ENCODE results near the gene SLC25A19.
"Not testable (repeated sequence)": the region's sequence is repeated elsewhere in the genome, so short reads cannot be mapped to it uniquely, and the experiment has no call there.

SLC25A19 gene

GRCh38 chr17:75301049-75301448, 11.8 kb upstream of the SLC25A19 start:
- DNase-seq, result no peak

- DNase-seq, result no peak
These were observed 11.0 kb upstream of the SLC25A19 start for GRCh38 chr17:75300280-75300679.

GRCh38 chr17:75295201-75296158, 6.2 kb upstream of the SLC25A19 start:
- no peak for DNase-seq

- not testable (repeated sequence) for DNase-seq
These were observed 3.7 kb upstream of the SLC25A19 start for GRCh38 chr17:75292810-75293448.

DNA sequence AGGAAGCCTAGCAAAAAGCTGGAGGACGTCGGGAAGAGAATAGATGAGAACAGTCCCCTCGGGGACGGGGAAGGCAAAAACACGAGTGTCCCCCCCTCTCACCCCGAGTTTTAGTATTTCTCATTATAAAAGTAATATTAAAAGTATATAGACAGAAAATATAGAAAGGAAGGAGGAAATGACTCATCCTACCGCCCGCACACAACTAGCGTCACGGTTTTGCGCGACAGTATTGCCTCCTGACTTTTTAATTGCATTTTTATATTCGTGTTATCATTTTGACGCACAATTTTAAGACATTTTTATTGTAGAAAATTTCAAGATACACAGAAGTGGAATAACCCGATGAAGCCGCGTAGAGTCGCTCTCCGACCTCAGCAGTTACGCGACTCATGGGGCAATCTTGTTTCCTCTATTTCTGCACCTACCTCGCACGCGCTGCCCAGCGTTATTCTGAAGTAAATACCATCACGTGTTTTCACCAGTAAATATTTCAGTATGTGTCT, 652 bp upstream of the SLC25A19 start:
- DNase-seq, result no peak

- DNase-seq, result no peak
These were observed 491 bp downstream of the SLC25A19 start for GRCh38 chr17:75288770-75289114.

GRCh38 chr17:75288359-75288758, 874 bp downstream of the SLC25A19 start:
- no peak for DNase-seq

DNA sequence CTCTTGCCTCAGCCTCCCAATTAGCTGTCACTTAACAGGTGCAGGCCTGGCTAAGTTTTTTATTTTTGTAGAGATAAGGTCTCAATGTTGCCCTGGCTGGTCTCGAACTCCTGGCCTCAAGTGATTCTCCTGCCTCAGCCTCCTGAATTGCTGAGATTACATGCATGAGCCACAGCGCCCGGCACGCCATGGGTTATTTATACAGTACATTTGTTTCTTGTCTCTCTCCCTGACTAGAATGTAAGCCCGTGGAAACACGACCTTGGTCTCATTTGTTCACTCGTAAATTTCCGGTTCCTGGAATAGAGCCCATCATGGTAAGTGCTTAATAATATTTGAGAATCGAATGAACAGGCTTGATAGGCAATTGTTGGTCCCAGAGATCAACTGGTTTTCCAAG, 2.0 kb downstream of the SLC25A19 start:
- no peak for DNase-seq

DNA sequence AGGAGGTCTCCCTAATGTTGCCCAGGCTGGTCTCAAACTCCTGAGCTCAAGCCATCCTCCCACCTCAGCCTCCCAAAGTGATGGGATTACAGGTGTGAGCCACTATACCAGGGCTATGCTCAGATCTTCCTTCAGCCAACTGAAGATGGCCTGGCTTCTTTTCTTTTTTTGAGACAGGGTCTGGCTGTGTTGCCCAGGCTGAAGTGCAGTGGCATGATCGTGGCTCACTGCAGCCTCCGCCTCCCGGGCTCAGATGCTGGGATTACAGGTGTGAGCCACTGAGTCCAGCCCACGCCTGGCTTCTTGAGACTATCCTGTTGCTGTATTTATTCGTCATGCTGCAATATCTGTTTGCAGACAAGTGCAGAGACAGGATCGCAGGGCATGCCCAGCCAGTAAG, 4.1 kb downstream of the SLC25A19 start:
- DNase-seq, result no peak

DNA sequence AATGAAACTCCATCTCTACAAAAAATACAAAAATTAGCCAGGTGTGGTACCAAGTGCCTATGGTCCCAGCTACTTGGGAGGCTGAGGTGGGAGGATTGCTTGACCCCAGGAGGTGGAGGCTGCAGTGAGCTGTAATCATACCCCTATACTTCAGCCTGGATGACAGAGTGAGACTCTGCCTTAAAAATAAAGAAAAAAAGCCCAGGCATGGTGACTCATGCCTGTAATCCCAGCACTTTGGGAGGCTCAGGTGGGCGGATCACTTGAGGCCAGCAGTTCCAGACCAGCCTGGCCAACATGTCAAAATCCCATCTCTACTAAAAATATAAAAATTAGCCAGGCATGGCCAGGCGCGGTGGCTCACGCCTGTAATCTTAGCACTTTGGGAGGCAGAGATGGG, 9.0 kb downstream of the SLC25A19 start:
- not testable (repeated sequence) for DNase-seq

GRCh38 chr17:75277664-75278071, 11.6 kb downstream of the SLC25A19 start:
- DNase-seq, result no peak

DNA sequence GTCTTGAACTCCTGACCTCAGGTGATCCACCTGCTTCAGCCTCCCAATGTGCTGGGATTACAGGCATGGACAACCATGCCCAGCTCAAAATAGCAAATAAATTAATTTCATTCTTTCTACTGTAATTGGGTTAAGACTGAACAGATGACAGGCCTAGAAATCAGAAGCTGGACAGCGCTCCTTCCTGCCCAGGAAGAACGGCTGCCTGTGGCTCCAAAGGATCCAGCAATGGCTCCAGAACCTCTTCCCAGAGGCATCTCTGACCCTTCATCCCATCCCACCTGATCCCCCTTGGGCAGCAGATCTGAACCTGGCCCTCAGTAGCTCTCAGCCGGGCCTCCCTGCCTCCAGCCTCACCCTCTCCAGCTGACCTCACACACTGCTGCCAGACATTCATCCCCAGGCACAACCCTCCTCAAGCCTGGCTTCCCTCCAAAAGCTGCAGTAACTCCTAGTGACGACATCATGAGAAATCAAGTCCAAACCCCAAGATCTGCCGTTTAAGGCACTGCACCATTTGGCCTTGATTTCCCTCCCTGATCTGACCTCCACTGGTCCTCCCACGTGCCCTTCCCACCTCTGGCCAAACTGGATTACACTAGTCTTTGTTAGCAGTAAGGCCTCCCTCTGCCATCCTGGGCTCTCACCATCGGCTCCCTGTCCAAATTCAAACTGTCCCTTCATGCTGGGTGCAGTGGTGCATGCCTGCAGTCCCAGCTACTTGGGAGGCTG, 15.1 kb downstream of the SLC25A19 start:
- no peak for DNase-seq

- DNase-seq, result no peak
These were observed 16.4 kb downstream of the SLC25A19 start for GRCh38 chr17:75272848-75273184.

DNA sequence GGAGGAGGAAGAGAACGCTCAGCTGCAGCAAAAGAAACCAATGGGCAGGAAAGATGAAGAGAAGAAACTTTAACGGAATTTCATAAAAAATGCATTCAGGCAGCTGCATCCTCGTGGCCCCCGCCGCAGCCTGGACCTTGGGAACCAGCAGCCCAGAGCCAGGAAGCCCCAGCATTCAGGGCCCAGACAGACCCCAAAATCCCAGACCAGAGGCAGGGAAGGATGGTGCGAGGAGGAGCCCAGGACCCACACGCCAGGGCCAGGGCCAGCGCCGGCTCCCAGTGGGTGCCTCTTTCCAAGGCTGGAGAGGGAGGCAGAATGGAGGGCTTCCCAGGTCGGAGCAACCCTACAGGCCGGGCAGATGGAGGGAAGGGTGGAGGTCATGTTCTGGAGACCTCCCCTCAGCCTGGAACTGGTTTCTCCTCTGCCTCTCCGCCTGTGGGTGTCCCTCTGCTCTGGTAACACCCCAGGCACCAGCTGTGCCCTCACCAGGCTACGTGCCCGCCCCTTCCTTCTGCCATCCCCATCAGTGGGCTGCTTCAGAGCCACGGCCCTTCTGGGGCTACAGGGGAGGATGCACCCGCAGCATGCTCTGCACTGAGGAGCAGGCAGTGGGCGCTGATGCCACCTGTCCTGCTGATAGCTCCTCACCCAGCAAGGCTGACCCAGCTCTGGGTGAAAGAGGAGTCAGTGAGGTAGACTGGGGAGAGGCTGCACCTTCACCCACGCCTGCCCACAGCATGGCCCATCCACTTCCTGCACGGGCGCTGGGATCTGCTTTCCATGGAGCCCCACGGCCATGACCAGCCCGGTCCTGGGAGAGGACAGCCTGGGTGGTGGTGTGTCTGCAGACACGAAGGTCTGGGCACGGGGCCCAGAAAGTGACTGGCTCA, 17.0 kb downstream of the SLC25A19 start:
- no peak for DNase-seq

- DNase-seq, result no peak
These were observed 17.8 kb downstream of the SLC25A19 start for GRCh38 chr17:75271233-75271954.

- DNase-seq, result no peak
These were observed 18.3 kb downstream of the SLC25A19 start, which contains the start of gene MIF4GD for GRCh38 chr17:75270966-75271232. TSS of gene MIF4GD (minus strand) at chr17:75271231. CDS start at chr17:75270195, 1,036 bp downstream.

GRCh38 chr17:75270218-75270965, 18.8 kb downstream of the SLC25A19 start:
- no peak for DNase-seq

DNA sequence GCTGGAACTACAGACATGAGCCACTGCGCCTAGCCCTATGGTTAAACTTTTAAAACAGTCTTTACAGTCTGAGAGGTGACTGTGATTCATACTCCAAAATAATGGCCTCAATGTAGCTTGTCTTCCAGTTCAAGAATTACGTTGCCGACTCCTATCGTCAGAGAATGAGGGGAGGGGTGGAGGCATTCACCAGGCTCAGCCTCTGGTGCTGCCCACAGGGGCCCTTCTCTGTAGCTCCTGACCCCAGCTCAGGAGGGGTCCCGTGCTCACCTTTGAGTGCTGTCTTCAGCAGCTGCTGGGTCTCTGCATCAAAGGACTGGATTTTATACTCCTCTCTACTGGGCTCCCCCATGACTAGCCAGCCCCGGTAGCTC, 19.4 kb downstream of the SLC25A19 start:
- no peak for DNase-seq

DNA sequence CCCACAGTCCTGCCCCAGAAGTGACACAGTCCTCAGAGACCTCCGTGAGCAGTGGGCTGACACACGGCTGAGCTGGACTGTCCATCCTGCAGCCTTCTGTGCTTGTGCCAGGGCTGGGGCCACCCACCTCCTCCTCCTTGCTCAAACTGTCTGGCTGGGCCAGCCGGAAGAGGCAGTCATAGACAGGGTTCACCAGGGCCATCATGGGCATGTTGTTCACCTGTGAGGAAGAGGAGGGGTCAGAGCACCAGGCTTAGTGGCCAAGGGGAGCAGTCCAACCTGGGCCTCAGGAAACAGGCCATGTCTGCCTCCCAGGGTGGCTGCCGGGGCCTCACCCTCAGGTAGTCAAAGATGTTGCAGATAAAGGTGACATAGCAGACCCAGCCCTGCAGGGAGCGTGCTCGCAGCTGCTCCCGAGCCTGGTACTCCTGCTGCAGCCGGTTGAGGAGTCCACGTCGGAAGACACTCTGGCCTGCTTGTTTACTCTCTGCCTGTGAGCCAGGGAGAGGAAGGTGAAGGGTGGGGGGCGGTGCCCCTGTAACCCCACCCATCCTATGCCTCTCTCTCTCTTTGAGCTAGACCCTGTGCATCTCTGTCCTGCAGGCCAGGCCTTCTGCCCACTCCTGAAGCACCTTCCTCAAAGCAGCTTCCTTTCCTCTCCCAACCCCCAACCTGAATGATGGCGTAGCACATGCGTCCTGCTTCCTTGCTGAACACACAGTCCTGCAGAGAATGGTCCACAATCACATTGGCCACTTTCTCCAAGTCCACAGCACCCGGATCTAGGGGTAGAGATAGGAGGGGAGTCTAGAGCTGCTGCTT, 21.6 kb downstream of the SLC25A19 start:
- no peak for DNase-seq

DNA sequence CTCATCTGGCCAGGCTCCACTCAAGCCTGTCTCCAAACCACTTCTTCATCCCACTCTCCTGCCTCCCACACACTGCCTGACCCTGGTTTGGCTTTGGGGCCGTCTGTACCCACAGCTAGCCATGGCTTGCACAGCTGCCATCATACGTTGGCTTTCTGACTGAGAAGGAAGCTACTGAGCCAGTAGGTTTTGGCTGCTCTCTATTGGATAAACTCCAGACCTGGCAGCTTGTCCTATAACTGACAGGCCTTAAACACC, 22.2 kb downstream of the SLC25A19 start:
- no peak for DNase-seq
